ENCODE results near the gene QPRT.

GRCh38 chr16:29684679-29685078, 5.7 kb downstream of the QPRT start:
- TF ChIP-seq CTCF (IDR thresholded peaks at IDR 0.05; ENCODE audit: insufficient read depth, low read depth, low read length) (no peak), EZH2 (IDR thresholded peaks at IDR 0.05; ENCODE audit: insufficient read depth, low read length) (no peak)
